ENCODE results near the gene MYO10. TPM values are rescaled to one million over a fixed set of nuclear protein-coding genes. Genes with fewer than 3 reads are reported as not detected.

Gene MYO10
- total RNA-seq, 2 experiments from 2014 or later: 0.08 TPM; not detected in 1

DNA sequence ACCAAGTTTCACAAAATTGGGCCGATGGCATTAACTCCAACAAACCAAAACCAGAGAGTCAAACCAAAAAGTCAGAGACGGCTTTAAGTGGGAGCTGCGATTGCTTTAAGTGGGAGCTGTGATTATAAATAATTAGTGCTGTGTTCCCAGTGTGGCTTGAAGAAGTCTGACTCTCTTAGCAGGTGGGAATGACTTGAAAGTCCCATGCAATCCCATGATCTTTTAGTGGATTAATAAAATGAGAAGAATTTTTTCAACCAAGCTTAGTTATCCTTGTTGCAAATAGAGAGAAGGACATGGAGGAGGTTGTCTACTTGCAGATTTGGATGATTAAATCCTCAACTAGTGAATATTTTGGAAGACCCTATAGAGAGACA is 68.5 kb downstream of the MYO10 start:
- no peak overlapping the region for H3K4me3 Mint-ChIP-seq
- H3K36me3 Mint-ChIP-seq (ENCODE audit: low read depth): no peaks in the 10 kb centered on the region
- no peak overlapping the region for H3K27ac Mint-ChIP-seq
- no peaks in the 10 kb centered on the region for H3K4me1 Mint-ChIP-seq
- H3K27me3 Mint-ChIP-seq: no peaks in the 10 kb centered on the region
- H3K9me3 Mint-ChIP-seq: no peaks in the 10 kb centered on the region
- DNase-seq: no peak
- ChIA-PET CTCF (no interaction called here), POLR2A (no interaction called here)

- ChIA-PET CTCF (no interaction called here), POLR2A (no interaction called here)
- H3K36me3 Mint-ChIP-seq (ENCODE audit: low read depth): no peaks in the 10 kb centered on the region
Measured at GRCh38 chr5:16866795-16867576, 69.1 kb downstream of the MYO10 start.

GRCh38 chr5:16866273-16866672 is 69.8 kb downstream of the MYO10 start:
- CTCF ChIA-PET: no interaction called here
- no peaks in the 10 kb centered on the region for H3K9me3 Mint-ChIP-seq

More at GRCh38 chr5:16866795-16867576, 69.1 kb downstream of the MYO10 start:
- no peak overlapping the region for H3K27ac Mint-ChIP-seq
- no peaks in the 10 kb centered on the region for H3K27me3 Mint-ChIP-seq
- no peaks in the 10 kb centered on the region for H3K4me1 Mint-ChIP-seq
- H3K9me3 Mint-ChIP-seq: no peaks in the 10 kb centered on the region
- no peak for DNase-seq
- no peak overlapping the region for H3K4me3 Mint-ChIP-seq

GRCh38 chr5:16865151-16865550 is 70.9 kb downstream of the MYO10 start:
- Mint-ChIP-seq H3K4me3 (no peak overlapping the region), H3K27me3 (no peaks in the 10 kb centered on the region), H3K4me1 (no peaks in the 10 kb centered on the region), H3K9me3 (no peaks in the 10 kb centered on the region), H3K36me3 (ENCODE audit: low read depth) (no peaks in the 10 kb centered on the region), H3K27ac (no peak overlapping the region)
- CTCF ChIA-PET: no interaction called here
- POLR2A ChIA-PET: no interaction called here
- no peak for DNase-seq

More at GRCh38 chr5:16866273-16866672, 69.8 kb downstream of the MYO10 start:
- Mint-ChIP-seq H3K4me3 (no peak overlapping the region), H3K4me1 (no peaks in the 10 kb centered on the region), H3K36me3 (ENCODE audit: low read depth) (no peaks in the 10 kb centered on the region), H3K27ac (no peak overlapping the region), H3K27me3 (no peaks in the 10 kb centered on the region)
- no peak for DNase-seq
- POLR2A ChIA-PET: no interaction called here

DNA sequence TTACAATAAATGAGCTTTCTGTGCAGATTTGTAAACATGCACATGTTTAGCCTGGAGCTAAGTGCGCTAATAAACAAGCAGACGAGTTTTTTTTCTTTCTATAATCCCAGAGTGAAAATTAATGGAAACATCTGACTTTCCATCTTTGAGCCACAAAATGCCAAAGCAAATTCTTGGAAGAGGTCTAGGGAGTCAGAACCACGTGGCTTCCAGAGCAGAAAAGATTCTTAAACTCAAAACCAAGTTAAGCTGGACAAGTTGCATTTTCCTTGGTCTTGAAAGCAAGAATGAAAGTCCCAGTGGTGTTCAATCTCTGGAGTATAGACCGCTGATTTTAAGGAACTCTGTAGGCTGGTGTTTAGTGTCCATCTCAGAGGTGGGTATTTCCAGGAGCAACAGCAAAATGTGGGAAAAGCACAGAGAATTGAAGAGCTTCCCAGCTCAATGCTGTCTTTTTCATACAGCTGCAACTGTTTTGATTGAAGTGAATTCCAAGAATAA is 71.4 kb downstream of the MYO10 start:
- CTCF ChIA-PET: no interaction called here
- H3K9me3 Mint-ChIP-seq: no peaks in the 10 kb centered on the region
- H3K27ac Mint-ChIP-seq: no peak overlapping the region
- no peak for DNase-seq
- H3K36me3 Mint-ChIP-seq (ENCODE audit: low read depth): no peaks in the 10 kb centered on the region
- no peak overlapping the region for H3K4me3 Mint-ChIP-seq
- H3K27me3 Mint-ChIP-seq: no peaks in the 10 kb centered on the region
- POLR2A ChIA-PET: no interaction called here
- H3K4me1 Mint-ChIP-seq: no peaks in the 10 kb centered on the region

DNA sequence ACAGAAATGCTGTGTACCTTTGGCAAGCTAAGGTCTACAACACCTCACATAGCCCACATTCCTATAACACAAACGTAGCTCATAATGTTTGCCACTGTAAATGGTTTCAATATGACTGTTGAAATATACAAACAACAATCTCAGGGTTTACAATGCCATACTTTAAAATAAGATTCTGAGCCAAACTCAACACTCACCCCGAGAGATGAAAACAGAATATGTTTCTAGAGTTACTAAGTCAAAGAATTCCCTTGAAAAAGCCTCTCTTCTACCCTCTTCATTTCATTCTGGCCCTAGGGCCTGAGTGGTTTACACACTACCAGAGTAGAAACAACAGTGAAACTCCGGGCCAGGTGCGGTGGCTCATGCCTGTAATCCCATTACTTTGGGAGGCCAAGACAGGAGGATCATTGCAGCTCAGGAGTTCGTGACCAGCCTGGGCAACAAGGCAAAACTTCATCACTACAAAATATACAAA is 72.6 kb downstream of the MYO10 start:
- no peaks in the 10 kb centered on the region for H3K36me3 Mint-ChIP-seq (ENCODE audit: low read depth)
- ChIA-PET CTCF (no interaction called here), POLR2A (no interaction called here)
- no peak overlapping the region for H3K4me3 Mint-ChIP-seq
- H3K27me3 Mint-ChIP-seq: no peaks in the 10 kb centered on the region
- no peaks in the 10 kb centered on the region for H3K9me3 Mint-ChIP-seq
- DNase-seq: no peak
- H3K4me1 Mint-ChIP-seq: no peaks in the 10 kb centered on the region
- no peak overlapping the region for H3K27ac Mint-ChIP-seq

DNA sequence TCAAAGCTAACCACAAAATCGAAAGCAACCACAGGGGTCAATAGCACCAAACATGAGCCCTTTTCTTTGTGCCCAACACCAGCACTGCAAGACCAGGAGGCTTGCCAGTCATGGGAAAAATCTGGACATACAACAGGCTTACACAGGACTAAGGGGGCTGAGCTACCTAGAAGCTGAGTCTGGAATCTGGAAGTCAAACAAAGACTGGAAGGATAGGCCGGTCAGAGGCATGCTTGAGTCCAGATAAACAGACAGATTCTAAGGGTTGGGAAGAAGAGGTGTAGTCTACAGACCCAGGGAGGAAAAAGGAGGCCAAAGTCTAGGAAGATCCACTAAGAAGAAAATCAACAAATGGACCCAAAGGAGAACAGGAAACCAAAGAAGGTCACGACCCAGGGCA is 73.3 kb downstream of the MYO10 start:
- Mint-ChIP-seq H3K4me3 (no peak overlapping the region), H3K9me3 (no peaks in the 10 kb centered on the region), H3K27ac (no peak overlapping the region), H3K36me3 (ENCODE audit: low read depth) (no peaks in the 10 kb centered on the region), H3K4me1 (no peaks in the 10 kb centered on the region), H3K27me3 (no peaks in the 10 kb centered on the region)
- ChIA-PET POLR2A (no interaction called here), CTCF (no interaction called here)
- DNase-seq: no peak

DNA sequence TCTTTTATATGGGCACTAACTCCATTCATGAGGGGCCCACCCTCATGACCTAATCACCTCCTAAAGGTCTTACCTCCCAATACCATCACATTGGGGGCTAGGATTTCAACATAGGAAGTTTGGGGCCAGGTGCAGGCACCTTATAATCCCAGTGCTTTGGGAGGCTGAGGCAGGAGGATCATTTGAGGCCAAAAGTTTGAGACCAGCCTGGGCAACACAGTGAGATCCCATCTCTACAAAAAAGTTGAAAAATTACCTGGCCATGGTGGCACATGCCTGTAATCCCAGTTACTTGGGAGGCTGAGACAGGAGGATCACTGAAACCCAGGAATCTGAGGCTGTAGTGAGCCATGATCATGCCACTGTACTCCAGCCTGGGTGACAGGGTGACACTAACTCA is 76.7 kb downstream of the MYO10 start:
- H3K4me3 Mint-ChIP-seq: no peak overlapping the region
- no peaks in the 10 kb centered on the region for H3K27me3 Mint-ChIP-seq
- ChIA-PET POLR2A (no interaction called here), CTCF (no interaction called here)
- no peaks in the 10 kb centered on the region for H3K4me1 Mint-ChIP-seq
- DNase-seq: no peak
- H3K27ac Mint-ChIP-seq: no peak overlapping the region
- H3K9me3 Mint-ChIP-seq: no peaks in the 10 kb centered on the region
- no peaks in the 10 kb centered on the region for H3K36me3 Mint-ChIP-seq (ENCODE audit: low read depth)

DNA sequence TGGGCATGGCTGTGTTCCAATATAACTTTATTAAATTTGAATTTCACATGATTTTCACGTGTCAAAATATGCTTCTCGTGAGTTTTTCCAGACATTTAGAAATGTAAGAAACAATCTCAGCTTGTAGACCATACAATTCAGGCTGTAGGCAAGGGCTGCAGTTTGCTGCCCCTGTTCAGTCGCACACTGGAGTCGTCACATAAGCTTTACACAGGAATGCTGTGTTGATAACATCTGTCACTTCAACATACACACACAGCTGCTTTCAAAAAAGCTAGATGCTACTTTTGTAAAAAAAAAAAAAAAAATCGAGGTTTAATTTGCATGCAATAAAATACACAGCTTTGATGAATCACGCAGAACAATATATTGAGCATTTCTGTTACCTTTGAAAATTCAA is 77.9 kb downstream of the MYO10 start:
- CTCF ChIA-PET: no interaction called here
- no peak overlapping the region for H3K27ac Mint-ChIP-seq
- H3K36me3 Mint-ChIP-seq (ENCODE audit: low read depth): no peaks in the 10 kb centered on the region
- POLR2A ChIA-PET: no interaction called here
- H3K27me3 Mint-ChIP-seq: no peaks in the 10 kb centered on the region
- H3K9me3 Mint-ChIP-seq: no peaks in the 10 kb centered on the region
- H3K4me3 Mint-ChIP-seq: no peak overlapping the region
- no peak for DNase-seq
- H3K4me1 Mint-ChIP-seq: no peaks in the 10 kb centered on the region

DNA sequence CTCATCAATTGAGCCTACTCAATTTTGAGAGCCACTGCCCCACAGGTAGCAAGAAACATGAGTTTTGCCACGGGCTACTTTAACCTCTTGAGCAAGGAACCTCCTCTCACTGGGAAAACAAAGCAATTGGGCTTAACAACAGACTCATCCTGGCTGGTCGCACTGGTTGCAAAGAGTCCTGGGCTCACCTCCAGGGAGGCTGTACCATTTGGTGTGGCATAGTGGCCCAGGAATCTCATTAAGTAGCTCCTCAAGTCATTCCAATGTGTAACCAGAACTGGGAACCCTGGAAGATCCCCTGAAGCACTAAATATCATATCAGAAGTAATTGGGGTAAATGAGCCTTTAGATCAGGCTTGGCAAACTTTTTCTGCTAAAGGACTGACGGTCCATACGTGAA is 78.5 kb downstream of the MYO10 start:
- H3K4me1 Mint-ChIP-seq: no peaks in the 10 kb centered on the region
- no peak for DNase-seq
- no peaks in the 10 kb centered on the region for H3K27me3 Mint-ChIP-seq
- H3K9me3 Mint-ChIP-seq: no peaks in the 10 kb centered on the region
- ChIA-PET CTCF (no interaction called here), POLR2A (no interaction called here)
- no peaks in the 10 kb centered on the region for H3K36me3 Mint-ChIP-seq (ENCODE audit: low read depth)
- H3K4me3 Mint-ChIP-seq: no peak overlapping the region
- no peak overlapping the region for H3K27ac Mint-ChIP-seq

GRCh38 chr5:16856531-16856930 is 79.6 kb downstream of the MYO10 start:
- no peak for DNase-seq
- ChIA-PET CTCF (no interaction called here), POLR2A (no interaction called here)
- Mint-ChIP-seq H3K36me3 (ENCODE audit: low read depth) (no peaks in the 10 kb centered on the region), H3K27me3 (no peaks in the 10 kb centered on the region), H3K4me1 (no peaks in the 10 kb centered on the region), H3K27ac (no peak overlapping the region), H3K9me3 (no peaks in the 10 kb centered on the region), H3K4me3 (no peak overlapping the region)

- no peaks in the 10 kb centered on the region for H3K27me3 Mint-ChIP-seq
- H3K9me3 Mint-ChIP-seq: no peaks in the 10 kb centered on the region
- H3K4me1 Mint-ChIP-seq: no peaks in the 10 kb centered on the region
- no peak for DNase-seq
- no peaks in the 10 kb centered on the region for H3K36me3 Mint-ChIP-seq (ENCODE audit: low read depth)
- ChIA-PET POLR2A (no interaction called here), CTCF (no interaction called here)
- H3K27ac Mint-ChIP-seq: no peak overlapping the region
- H3K4me3 Mint-ChIP-seq: no peak overlapping the region
Measured at GRCh38 chr5:16855898-16856297, 80.2 kb downstream of the MYO10 start.

GRCh38 chr5:16855485-16855884 is 80.6 kb downstream of the MYO10 start:
- H3K4me1 Mint-ChIP-seq: no peaks in the 10 kb centered on the region
- no peak overlapping the region for H3K27ac Mint-ChIP-seq
- H3K4me3 Mint-ChIP-seq: no peak overlapping the region
- ChIA-PET POLR2A (no interaction called here), CTCF (no interaction called here)
- no peaks in the 10 kb centered on the region for H3K27me3 Mint-ChIP-seq
- no peak for DNase-seq
- no peaks in the 10 kb centered on the region for H3K9me3 Mint-ChIP-seq
- H3K36me3 Mint-ChIP-seq (ENCODE audit: low read depth): no peaks in the 10 kb centered on the region

DNA sequence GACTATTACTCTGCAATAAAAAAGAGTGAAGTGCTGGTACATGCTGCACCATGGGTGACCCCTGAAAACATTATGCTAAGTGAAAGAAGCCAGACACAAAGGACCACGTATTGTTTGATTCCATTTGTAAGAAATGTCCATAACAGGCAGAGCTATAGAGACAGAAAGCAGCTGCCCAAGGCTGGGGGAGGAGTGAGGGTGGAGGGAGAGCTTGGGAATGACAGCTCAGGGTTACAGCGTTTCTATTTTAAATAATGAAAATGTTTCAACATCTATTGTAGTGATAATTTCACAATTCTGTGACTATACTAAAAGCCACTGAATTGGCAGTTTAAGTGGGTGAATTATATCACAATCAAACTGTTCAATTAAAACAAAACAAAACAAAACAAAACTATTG is 81.7 kb downstream of the MYO10 start:
- no peaks in the 10 kb centered on the region for H3K27me3 Mint-ChIP-seq
- H3K4me3 Mint-ChIP-seq: no peak overlapping the region
- ChIA-PET CTCF (interaction anchor here (0.6 kb wide), 2 partner anchors 176 to 1109 kb away, joined by 3 to 4 read pairs; no protein-coding TSS in a partner anchor), POLR2A (no interaction called here)
- no peak overlapping the region for H3K27ac Mint-ChIP-seq
- DNase-seq: no peak
- no peaks in the 10 kb centered on the region for H3K9me3 Mint-ChIP-seq
- no peaks in the 10 kb centered on the region for H3K4me1 Mint-ChIP-seq
- H3K36me3 Mint-ChIP-seq (ENCODE audit: low read depth): no peaks in the 10 kb centered on the region
